GM12878 (cell line): ENCODE data around the gene LDLRAD4.

ENCODE experiments used
- CEBPB ChIP-seq, 2 experiments: fragments of 150-350 bp in 1 of 2; IDR thresholded peaks; 2 replicates each; pipeline ENCODE4 v1.6.1; 2012 to 2014; ENCODE audit warnings: low read depth in 2 of 2, low read length in 2 of 2, borderline replicate concordance in 1 of 2, inconsistent platforms in 1 of 2
- CTCF ChIP-seq, 3 experiments: IDR thresholded peaks in 2 of 3; conservative IDR thresholded peaks in 1 of 3; 2 replicates each; pipeline ENCODE4 v1.5.1; 2011; ENCODE audit warnings: low read depth in 3 of 3, low read length in 3 of 3, mild to moderate bottlenecking in 3 of 3, control low read depth in 2 of 3, moderate library complexity in 2 of 3, inconsistent platforms in 1 of 3, mixed read lengths in 1 of 3; ENCODE audit not compliant: control insufficient read depth in 2 of 3, insufficient read depth in 1 of 3; ENCODE audit errors: extremely low read depth in 1 of 3
- EED ChIP-seq: sonication (generic); IDR thresholded peaks from 2 replicates; pipeline ENCODE4 v1.6.1; 2016; ENCODE audit warnings: antibody characterized with exemption, low read depth
- ETV6 ChIP-seq, 2 experiments: fragments of 450-650 bp in 1 of 2; IDR thresholded peaks in 1 of 2; conservative IDR thresholded peaks in 1 of 2; 2 replicates each; pipeline ENCODE4 v1.6.1; 2014; ENCODE audit warnings: antibody characterized with exemption in 1 of 2, borderline replicate concordance in 1 of 2, low read depth in 1 of 2, mild to moderate bottlenecking in 1 of 2, moderate library complexity in 1 of 2
- EZH2 ChIP-seq: IDR thresholded peaks from 2 replicates; pipeline ENCODE4 v1.6.1; 2012; ENCODE audit warnings: low read depth, mild to moderate bottlenecking, control low read depth, inconsistent platforms, low read length, borderline replicate concordance; ENCODE audit not compliant: control insufficient read depth
- NFIC ChIP-seq: IDR thresholded peaks from 2 replicates; pipeline ENCODE4 v1.6.1; 2012; ENCODE audit warnings: low read depth, mild to moderate bottlenecking, inconsistent platforms, low read length, moderate library complexity
- PKNOX1 ChIP-seq: fragments of 450-650 bp; IDR thresholded peaks from 2 replicates; pipeline ENCODE4 v1.6.1; 2016; ENCODE audit warnings: mild to moderate bottlenecking
- POLR2A ChIP-seq: IDR thresholded peaks from 2 replicates; pipeline ENCODE4 v1.6.1; 2011; ENCODE audit warnings: low read depth, mild to moderate bottlenecking, low read length
- POLR2AphosphoS2 ChIP-seq: IDR thresholded peaks from 2 replicates; pipeline ENCODE4 v1.6.1; 2011; ENCODE audit warnings: low read depth, mild to moderate bottlenecking, low read length, improper control_type of control experiment, moderate library complexity
- TARDBP ChIP-seq: IDR thresholded peaks from 2 replicates; pipeline ENCODE4 v1.6.1; 2016; ENCODE audit warnings: borderline replicate concordance
- ZNF217 ChIP-seq: fragments of 450-650 bp; IDR thresholded peaks from 2 replicates; pipeline ENCODE4 v1.6.1; 2017; ENCODE audit warnings: antibody characterized with exemption, mild to moderate bottlenecking

GRCh38 chr18:13410471-13410870 lies 191.9 kb downstream of the LDLRAD4 start:
- no peak for TF ChIP-seq POLR2A
- TF ChIP-seq POLR2AphosphoS2 = no peak
- TF ChIP-seq CEBPB (IDR thresholded peaks at IDR 0.05; ENCODE audit: borderline replicate concordance in 1 of 2, low read depth in 2 of 2, low read length in 2 of 2) = no peak
- TF ChIP-seq EZH2 = no peak
- no peak for TF ChIP-seq PKNOX1
- TF ChIP-seq NFIC = no peak
- TF ChIP-seq ETV6 (conservative IDR thresholded peaks at IDR 0.05 in 1 of 2, IDR thresholded peaks at IDR 0.05 in 1 of 2; ENCODE audit: borderline replicate concordance in 1 of 2, low read depth in 1 of 2) = no peak
- TF ChIP-seq EED = no peak
- TF ChIP-seq TARDBP = no peak
- no peak for TF ChIP-seq CTCF (IDR thresholded peaks at IDR 0.05 in 2 of 3, conservative IDR thresholded peaks at IDR 0.05 in 1 of 3; ENCODE audit: control insufficient read depth in 2 of 3, extremely low read depth in 1 of 3, insufficient read depth in 1 of 3, low read depth in 3 of 3, low read length in 3 of 3)
- no peak for TF ChIP-seq ZNF217
